HL-60 (cell line): ENCODE results near the gene PPP1R37.

Experiments
- GABPA ChIP-seq: IDR thresholded peaks from 2 replicates; pipeline ENCODE4 v1.6.1; 2012; ENCODE audit warnings: low read depth
- POLR2AphosphoS5 ChIP-seq: IDR thresholded peaks from 2 replicates; pipeline ENCODE4 v1.6.1; 2012; ENCODE audit warnings: low read depth
- SPI1 ChIP-seq: IDR thresholded peaks from 2 replicates; pipeline ENCODE4 v1.6.1; 2012; ENCODE audit warnings: low read depth, mild to moderate bottlenecking, borderline replicate concordance
- TF ChIP-seq, protein P1 (sequence below): IDR thresholded peaks from one replicate; pipeline ENCODE4 v1.5.1; 2011; ENCODE audit warnings: low read length, control low read depth, inconsistent platforms; ENCODE audit not compliant: insufficient read depth
- TF ChIP-seq, protein P2 (sequence below): IDR thresholded peaks from 2 replicates; pipeline ENCODE4 v1.6.1; 2012; ENCODE audit warnings: low read depth; ENCODE audit not compliant: insufficient replicate concordance

DNA sequence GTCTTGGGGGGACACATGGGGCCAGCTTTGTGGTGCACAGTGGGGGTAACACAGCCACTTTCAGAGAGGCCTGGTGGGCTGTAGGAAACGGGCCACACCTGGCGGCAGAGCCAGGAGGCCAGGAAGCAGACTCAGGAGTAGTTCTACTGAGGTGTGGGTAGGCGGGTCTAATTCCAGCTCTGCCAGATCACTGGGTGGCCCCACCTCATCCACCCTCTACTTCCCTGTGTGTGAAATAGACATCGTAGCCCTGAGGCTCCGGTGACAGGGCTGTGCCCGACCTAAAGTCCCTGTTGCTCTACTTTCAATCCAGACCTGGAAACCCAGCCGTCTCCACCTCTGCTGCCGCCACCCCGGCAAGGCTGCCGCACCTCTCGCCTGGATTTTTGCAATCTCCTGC, 63.8 kb downstream of the PPP1R37 start:
- TF ChIP-seq, protein P1, sequence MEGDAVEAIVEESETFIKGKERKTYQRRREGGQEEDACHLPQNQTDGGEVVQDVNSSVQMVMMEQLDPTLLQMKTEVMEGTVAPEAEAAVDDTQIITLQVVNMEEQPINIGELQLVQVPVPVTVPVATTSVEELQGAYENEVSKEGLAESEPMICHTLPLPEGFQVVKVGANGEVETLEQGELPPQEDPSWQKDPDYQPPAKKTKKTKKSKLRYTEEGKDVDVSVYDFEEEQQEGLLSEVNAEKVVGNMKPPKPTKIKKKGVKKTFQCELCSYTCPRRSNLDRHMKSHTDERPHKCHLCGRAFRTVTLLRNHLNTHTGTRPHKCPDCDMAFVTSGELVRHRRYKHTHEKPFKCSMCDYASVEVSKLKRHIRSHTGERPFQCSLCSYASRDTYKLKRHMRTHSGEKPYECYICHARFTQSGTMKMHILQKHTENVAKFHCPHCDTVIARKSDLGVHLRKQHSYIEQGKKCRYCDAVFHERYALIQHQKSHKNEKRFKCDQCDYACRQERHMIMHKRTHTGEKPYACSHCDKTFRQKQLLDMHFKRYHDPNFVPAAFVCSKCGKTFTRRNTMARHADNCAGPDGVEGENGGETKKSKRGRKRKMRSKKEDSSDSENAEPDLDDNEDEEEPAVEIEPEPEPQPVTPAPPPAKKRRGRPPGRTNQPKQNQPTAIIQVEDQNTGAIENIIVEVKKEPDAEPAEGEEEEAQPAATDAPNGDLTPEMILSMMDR = no peak
- TF ChIP-seq GABPA (no peak), POLR2AphosphoS5 (no peak), SPI1 (no peak)
- TF ChIP-seq, protein P2, sequence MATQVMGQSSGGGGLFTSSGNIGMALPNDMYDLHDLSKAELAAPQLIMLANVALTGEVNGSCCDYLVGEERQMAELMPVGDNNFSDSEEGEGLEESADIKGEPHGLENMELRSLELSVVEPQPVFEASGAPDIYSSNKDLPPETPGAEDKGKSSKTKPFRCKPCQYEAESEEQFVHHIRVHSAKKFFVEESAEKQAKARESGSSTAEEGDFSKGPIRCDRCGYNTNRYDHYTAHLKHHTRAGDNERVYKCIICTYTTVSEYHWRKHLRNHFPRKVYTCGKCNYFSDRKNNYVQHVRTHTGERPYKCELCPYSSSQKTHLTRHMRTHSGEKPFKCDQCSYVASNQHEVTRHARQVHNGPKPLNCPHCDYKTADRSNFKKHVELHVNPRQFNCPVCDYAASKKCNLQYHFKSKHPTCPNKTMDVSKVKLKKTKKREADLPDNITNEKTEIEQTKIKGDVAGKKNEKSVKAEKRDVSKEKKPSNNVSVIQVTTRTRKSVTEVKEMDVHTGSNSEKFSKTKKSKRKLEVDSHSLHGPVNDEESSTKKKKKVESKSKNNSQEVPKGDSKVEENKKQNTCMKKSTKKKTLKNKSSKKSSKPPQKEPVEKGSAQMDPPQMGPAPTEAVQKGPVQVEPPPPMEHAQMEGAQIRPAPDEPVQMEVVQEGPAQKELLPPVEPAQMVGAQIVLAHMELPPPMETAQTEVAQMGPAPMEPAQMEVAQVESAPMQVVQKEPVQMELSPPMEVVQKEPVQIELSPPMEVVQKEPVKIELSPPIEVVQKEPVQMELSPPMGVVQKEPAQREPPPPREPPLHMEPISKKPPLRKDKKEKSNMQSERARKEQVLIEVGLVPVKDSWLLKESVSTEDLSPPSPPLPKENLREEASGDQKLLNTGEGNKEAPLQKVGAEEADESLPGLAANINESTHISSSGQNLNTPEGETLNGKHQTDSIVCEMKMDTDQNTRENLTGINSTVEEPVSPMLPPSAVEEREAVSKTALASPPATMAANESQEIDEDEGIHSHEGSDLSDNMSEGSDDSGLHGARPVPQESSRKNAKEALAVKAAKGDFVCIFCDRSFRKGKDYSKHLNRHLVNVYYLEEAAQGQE = no peak
